ENCODE results near the gene RIBC1. TPM values are rescaled to one million over a fixed set of nuclear protein-coding genes. Genes with fewer than 3 reads are reported as not detected.
"Not testable (repeated sequence)": the region's sequence is repeated elsewhere in the genome, so short reads cannot be mapped to it uniquely, and the experiment has no call there.

The RIBC1 gene
- total RNA-seq, 2 experiments from 2014 or later, result 0.46 to 0.95 TPM

- POLR2A ChIA-PET, result no interaction called here
- ATAC-seq (no peak), DNase-seq (no peak)
- Mint-ChIP-seq H3K4me1 (no peaks in the 10 kb centered on the region), H3K9me3 (ENCODE audit: low read depth) (no peaks in the 10 kb centered on the region), H3K27me3 (peaks cover 7% of the 10 kb centered on the region), H3K27ac (no peak overlapping the region), H3K36me3 (ENCODE audit: low read depth) (no peaks in the 10 kb centered on the region), H3K4me3 (no peak overlapping the region)
- intact Hi-C loops (cut with DNase I, micrococcal nuclease), result no loop called here
- CTCF ChIA-PET, result interaction anchor here (1.1 kb wide), 1 partner anchor 21 kb away, joined by 4 read pairs; no protein-coding TSS in a partner anchor
These were observed 33.6 kb downstream of the RIBC1 start for GRCh38 chrX:53456254-53456653.

DNA sequence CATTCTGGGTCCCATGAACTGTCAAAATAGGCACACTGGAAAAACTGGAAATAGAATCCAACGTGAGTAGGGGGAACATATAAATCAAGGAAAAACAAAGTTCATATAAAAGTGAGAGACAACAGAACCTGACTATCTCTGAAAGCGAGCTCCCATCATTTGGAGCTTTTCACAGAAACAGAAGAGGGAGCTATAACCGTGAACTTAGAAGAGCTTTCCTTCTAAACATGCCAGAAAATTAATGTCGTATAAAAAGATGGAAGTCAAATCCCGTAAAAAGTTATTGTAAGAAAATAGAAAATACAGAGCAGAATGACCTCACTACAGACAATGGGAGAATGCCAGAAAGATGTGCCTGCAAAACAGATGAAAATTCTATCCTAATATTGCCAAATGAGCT, 35.4 kb downstream of the RIBC1 start:
- Mint-ChIP-seq H3K27me3 (peaks cover 7% of the 10 kb centered on the region), H3K27ac (no peak overlapping the region), H3K36me3 (ENCODE audit: low read depth) (no peaks in the 10 kb centered on the region), H3K9me3 (ENCODE audit: low read depth) (no peaks in the 10 kb centered on the region), H3K4me1 (no peaks in the 10 kb centered on the region), H3K4me3 (no peak overlapping the region)
- POLR2A ChIA-PET, result no interaction called here
- no peak for ATAC-seq
- intact Hi-C loops (cut with DNase I, micrococcal nuclease), result no loop called here
- no peak for DNase-seq
- CTCF ChIA-PET, result interaction anchor here (0.8 to 1.7 kb wide), 4 partner anchors 9 to 145 kb away, joined by 3 to 6 read pairs (median 4); no protein-coding TSS in a partner anchor

DNA sequence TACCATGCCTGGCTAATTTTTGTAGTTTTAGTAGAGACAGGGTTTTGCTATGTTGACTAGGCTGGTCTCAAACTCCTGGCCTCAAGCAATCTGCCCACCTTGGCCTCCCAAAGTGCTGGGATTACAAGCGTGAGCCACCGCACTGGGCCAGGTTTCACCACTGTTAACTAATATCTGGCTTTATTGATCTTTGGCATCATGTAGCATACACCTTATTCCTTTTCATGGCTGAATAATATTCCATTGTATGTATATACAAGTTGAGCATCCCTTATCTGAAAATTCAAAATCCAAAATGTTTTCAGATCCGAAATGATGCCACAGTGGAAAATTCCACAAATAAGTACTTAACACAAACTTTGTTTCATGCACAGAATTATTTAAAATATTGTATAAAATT, 46.0 kb downstream of the RIBC1 start:
- ATAC-seq; H3K4me1 Mint-ChIP-seq; H3K4me3 Mint-ChIP-seq; H3K36me3 Mint-ChIP-seq (ENCODE audit: low read depth); POLR2A ChIA-PET; H3K27ac Mint-ChIP-seq; CTCF ChIA-PET; H3K9me3 Mint-ChIP-seq (ENCODE audit: low read depth); intact Hi-C loops (cut with DNase I, micrococcal nuclease); H3K27me3 Mint-ChIP-seq; DNase-seq: not testable (repeated sequence)

- H3K9me3 Mint-ChIP-seq (ENCODE audit: low read depth), result no peaks in the 10 kb centered on the region
- H3K4me3 Mint-ChIP-seq, result no peak overlapping the region
- no peaks in the 10 kb centered on the region for H3K4me1 Mint-ChIP-seq
- H3K27me3 Mint-ChIP-seq, result peaks cover 8% of the 10 kb centered on the region
- CTCF ChIA-PET, result interaction anchor here (1.7 kb wide), 1 partner anchor 11 kb away, joined by 4 read pairs; no protein-coding TSS in a partner anchor
- intact Hi-C loops (cut with DNase I, micrococcal nuclease), result no loop called here
- H3K27ac Mint-ChIP-seq, result no peak overlapping the region
- H3K36me3 Mint-ChIP-seq (ENCODE audit: low read depth), result no peaks in the 10 kb centered on the region
- POLR2A ChIA-PET, result no interaction called here
- DNase-seq (no peak), ATAC-seq (no peak)
These were observed 48.7 kb downstream of the RIBC1 start for GRCh38 chrX:53471346-53471745.

- intact Hi-C loops (cut with DNase I, micrococcal nuclease), result no loop called here
- ChIA-PET CTCF (no interaction called here), POLR2A (no interaction called here)
- Mint-ChIP-seq H3K36me3 (ENCODE audit: low read depth) (no peaks in the 10 kb centered on the region), H3K4me1 (no peaks in the 10 kb centered on the region), H3K27ac (no peak overlapping the region), H3K9me3 (ENCODE audit: low read depth) (no peaks in the 10 kb centered on the region), H3K27me3 (peaks cover 8% of the 10 kb centered on the region), H3K4me3 (no peak overlapping the region)
- ATAC-seq, result no peak
- no peak for DNase-seq
These were observed 52.0 kb downstream of the RIBC1 start for GRCh38 chrX:53474707-53475106.

- Mint-ChIP-seq H3K9me3 (ENCODE audit: low read depth) (no peaks in the 10 kb centered on the region), H3K4me1 (no peaks in the 10 kb centered on the region), H3K27ac (no peak overlapping the region), H3K27me3 (peaks cover 4% of the 10 kb centered on the region), H3K36me3 (ENCODE audit: low read depth) (no peaks in the 10 kb centered on the region), H3K4me3 (no peak overlapping the region)
- POLR2A ChIA-PET, result no interaction called here
- ATAC-seq, result no peak
- no peak for DNase-seq
- CTCF ChIA-PET, result interaction anchor here (0.6 to 1.1 kb wide), 2 partner anchors 151 to 164 kb away, joined by 3 read pairs; no protein-coding TSS in a partner anchor
- intact Hi-C loops (cut with DNase I, micrococcal nuclease), result no loop called here
These were observed 53.7 kb downstream of the RIBC1 start for GRCh38 chrX:53476371-53476770.

- H3K4me1 Mint-ChIP-seq, result no peaks in the 10 kb centered on the region
- ChIA-PET POLR2A (no interaction called here), CTCF (no interaction called here)
- ATAC-seq, result no peak
- no peaks in the 10 kb centered on the region for H3K27me3 Mint-ChIP-seq
- H3K36me3 Mint-ChIP-seq (ENCODE audit: low read depth), result no peaks in the 10 kb centered on the region
- no peak overlapping the region for H3K27ac Mint-ChIP-seq
- no peak for DNase-seq
- H3K9me3 Mint-ChIP-seq (ENCODE audit: low read depth), result no peaks in the 10 kb centered on the region
- intact Hi-C loops (cut with DNase I, micrococcal nuclease), result no loop called here
- no peak overlapping the region for H3K4me3 Mint-ChIP-seq
These were observed 56.6 kb downstream of the RIBC1 start for GRCh38 chrX:53479301-53479700.

Small RNA genes within 50 kb of the gene (microRNA-seq; reads per million reads assigned to microRNA genes)
- gene MIR6857 (ENCODE audit: borderline replicate concordance), result not detected

Other genes with a start within 250 kb of the RIBC1 start
- 10 to 100 TPM; 84.6 to 96.5 TPM for gene KDM5C, start 197.7 kb upstream of the RIBC1 start, total RNA-seq
- under 1 TPM; 0.21 TPM for gene IQSEC2, start 141.3 kb upstream of the RIBC1 start, total RNA-seq
- gene SMC1A, start 219 bp upstream of the RIBC1 start, total RNA-seq, result 100 to 1,000 TPM; 155 to 190 TPM
- gene HSD17B10, start 11.5 kb downstream of the RIBC1 start, total RNA-seq, result 10 to 100 TPM; 89.0 to 92.7 TPM

Measured in activated CD4-positive, alpha-beta T cell treated with anti-CD3 and anti-CD28 coated beads for 36 hours (primary cell).